ENCODE measurements around the gene ANAPC5.

DNA sequence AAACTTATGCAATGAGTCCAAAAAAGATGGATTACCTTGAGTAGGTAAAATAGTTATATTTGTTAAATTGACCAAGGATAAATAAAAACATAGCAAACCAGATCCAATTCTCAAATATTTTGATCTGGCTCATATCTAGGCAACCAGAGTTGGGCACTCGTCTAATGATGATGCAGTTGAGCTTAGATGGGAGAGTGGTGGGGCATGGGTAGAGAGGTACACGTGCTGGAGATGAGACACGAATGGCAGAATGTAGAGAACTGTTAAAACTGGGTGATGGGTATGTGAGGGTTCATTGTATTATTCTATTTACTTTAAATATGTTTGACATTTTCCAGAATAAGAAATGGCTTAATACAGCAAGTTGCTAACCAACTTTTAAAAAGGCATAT, 40.1 kb upstream of the ANAPC5 start:
- TF ChIP-seq CTCF (conservative IDR thresholded peaks at IDR 0.05; ENCODE audit: low read depth, low read length) = no peak
- TF ChIP-seq EZH2phosphoT487 (IDR thresholded peaks at IDR 0.05; ENCODE audit: borderline replicate concordance, low read length) = no peak
